PC-9 (cell line): ENCODE results near the gene ARHGAP22.

ENCODE experiments used
- CTCF ChIP-seq: fragments of 200-600 bp; sonication (generic); conservative IDR thresholded peaks from 2 replicates; pipeline ENCODE4 v1.6.1; 2017; ENCODE audit warnings: mixed run types, antibody characterized with exemption, mild to moderate bottlenecking, moderate library complexity
- EZH2 ChIP-seq: fragments of 200-600 bp; sonication (generic); IDR thresholded peaks from 2 replicates; pipeline ENCODE4 v1.8.0; 2017; ENCODE audit warnings: antibody characterized with exemption, low read depth

- TF ChIP-seq CTCF, result no peak
- no peak for TF ChIP-seq EZH2
Observed at GRCh38 chr10:48507494-48507893, 97.4 kb downstream of the ARHGAP22 start.
